Gastrocnemius medialis (tissue), 4 donors: ENCODE measurements around the gene WEE2.

Source experiments
- POLR2A ChIP-seq, 2 donors: fragments of 450-650 bp; IDR thresholded peaks; one replicate each; pipeline ENCODE4 v1.6.1; 2017; ENCODE audit warnings: antibody characterized with exemption in 2 of 2, mild to moderate bottlenecking in 2 of 2, moderate library complexity in 2 of 2
- TF ChIP-seq, protein P1 (sequence below), 5 experiments: fragments of 450-650 bp in 3 of 5; fragments of 200-600 bp in 2 of 5; sonication (generic) in 2 of 5; IDR thresholded peaks in 4 of 5; conservative IDR thresholded peaks in 1 of 5; 1 replicate in 4 of 5; 2 replicates in 1 of 5; pipeline ENCODE4 v1.5.1; 2016 to 2019; ENCODE audit warnings: antibody characterized with exemption in 5 of 5, mild to moderate bottlenecking in 3 of 5, moderate library complexity in 3 of 5

DNA sequence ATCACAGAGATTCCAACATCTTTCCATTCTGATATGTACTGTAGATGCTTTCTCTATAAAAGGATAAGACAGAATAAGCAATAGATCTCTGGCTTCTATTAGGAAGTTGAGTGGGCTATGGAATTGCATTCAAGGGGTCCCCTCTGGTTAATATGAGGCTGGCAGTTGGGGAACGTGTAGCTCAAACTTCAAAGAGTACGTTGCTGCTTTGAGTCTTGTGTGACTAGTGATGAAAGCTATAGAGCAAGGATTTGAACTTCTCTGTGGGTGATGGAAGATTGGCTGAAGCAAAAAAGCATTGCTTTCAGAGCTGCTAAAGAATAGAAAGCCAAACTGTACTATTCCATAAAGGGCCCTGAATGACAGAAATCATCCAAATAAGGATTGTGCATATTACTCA lies 6.4 kb downstream of the WEE2 start:
- TF ChIP-seq, protein P1, sequence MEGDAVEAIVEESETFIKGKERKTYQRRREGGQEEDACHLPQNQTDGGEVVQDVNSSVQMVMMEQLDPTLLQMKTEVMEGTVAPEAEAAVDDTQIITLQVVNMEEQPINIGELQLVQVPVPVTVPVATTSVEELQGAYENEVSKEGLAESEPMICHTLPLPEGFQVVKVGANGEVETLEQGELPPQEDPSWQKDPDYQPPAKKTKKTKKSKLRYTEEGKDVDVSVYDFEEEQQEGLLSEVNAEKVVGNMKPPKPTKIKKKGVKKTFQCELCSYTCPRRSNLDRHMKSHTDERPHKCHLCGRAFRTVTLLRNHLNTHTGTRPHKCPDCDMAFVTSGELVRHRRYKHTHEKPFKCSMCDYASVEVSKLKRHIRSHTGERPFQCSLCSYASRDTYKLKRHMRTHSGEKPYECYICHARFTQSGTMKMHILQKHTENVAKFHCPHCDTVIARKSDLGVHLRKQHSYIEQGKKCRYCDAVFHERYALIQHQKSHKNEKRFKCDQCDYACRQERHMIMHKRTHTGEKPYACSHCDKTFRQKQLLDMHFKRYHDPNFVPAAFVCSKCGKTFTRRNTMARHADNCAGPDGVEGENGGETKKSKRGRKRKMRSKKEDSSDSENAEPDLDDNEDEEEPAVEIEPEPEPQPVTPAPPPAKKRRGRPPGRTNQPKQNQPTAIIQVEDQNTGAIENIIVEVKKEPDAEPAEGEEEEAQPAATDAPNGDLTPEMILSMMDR (IDR thresholded peaks at IDR 0.05 in 4 of 5, conservative IDR thresholded peaks at IDR 0.05 in 1 of 5): no peak
- no peak for TF ChIP-seq POLR2A (IDR thresholded peaks at IDR 0.05)
